ENCODE measurements around the gene NLGN4X.
"Not testable (repeated sequence)": the region's sequence is repeated elsewhere in the genome, so short reads cannot be mapped to it uniquely, and the experiment has no call there.

Gene NLGN4X

DNA sequence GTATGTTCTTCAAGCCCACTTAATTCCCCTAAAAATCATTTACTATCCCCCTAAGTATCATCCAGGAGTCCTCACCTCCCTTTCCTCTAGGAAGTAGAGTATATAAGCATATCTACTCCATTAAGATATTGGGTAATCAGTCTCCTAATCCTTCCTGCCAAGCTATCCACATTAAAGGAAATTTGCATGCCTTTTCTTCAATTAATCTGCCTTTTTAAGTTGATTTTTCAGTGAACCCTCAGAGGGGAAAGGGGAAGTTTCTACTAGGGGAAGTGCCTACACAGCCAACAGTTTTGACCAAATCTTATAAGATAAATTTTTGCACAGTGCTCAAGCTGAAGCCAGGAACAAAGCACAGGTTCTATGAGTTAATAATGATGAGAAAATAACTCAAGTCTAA, 222.8 kb downstream of the NLGN4X start:
- no peak for DNase-seq (ENCODE audit: low spot score)

DNA sequence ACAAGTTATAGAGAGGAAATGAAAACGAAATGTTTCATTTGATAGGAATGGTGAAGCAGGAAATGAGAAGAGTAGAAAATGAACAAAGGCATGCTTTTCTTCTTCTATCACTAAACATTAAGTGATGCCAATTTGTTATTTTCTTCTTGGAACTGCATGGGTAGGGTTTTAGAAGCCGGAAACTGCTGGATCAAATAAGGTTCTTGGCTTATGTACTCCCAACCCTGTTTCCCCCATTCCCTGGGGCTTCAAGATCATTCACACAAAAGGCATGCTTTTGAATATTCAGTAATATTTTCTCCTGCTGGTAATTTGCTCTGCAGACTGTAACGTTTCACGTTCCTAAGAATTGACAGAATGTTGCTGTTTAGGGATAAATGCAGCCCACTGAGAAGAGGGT, 224.1 kb downstream of the NLGN4X start:
- DNase-seq (ENCODE audit: low spot score), result no peak

DNA sequence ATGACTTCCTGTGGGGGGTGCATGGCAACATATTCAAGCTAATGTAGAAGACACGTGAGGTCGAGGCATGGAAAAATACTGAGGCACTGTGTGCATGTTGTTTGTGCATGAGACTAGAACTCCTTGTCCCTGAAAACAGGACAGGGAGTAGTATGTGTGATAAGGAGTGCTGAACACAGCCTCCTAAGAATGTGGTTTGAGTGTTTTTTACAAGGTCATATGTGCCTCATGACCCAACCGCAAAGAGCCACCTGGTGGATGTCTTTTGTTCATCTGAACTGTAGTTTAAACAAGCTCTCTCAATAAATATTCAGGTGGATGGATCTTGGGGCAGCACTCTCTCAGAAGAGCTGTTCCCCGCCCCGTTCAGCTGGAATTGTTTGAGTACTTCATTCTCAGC, 226.6 kb downstream of the NLGN4X start:
- DNase-seq (ENCODE audit: low spot score), result no peak

DNA sequence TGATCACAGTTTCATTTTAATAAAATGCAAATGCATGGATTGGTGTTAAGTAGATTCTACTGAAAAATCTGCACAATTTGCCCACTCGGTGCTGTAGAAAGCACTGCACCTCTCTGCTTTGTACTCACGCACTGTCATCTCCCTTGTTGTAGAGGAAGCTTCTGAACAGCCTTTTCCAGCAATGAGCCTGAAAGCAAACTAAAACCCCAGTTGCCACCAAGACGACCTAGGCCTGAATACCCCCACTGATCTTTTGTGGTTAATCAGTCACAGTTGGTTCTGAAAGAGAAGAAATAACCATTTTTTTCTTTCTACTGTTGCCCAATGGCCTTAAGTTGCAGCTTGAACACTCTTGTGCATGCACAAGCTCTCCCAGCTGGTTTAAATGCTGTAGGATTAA, 229.8 kb downstream of the NLGN4X start:
- DNase-seq (ENCODE audit: low spot score), result no peak

DNA sequence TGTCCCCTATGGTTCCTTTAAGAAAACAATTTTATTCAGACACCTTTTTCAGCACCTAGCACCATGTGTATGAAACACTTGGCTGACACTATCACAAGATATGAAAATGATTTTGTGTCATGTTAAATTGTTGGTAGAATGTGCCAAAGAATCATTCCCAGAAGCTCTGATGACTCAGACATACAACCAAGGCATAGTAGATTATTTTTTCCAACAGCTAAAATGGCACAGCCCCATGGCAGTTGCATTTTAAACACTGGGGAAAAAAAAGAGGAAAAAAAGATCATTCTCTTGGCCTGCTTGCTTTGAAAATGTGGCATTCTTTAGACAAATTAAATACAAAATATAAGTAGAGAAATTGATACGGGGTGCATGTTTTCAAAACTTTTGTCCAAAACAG, 230.2 kb downstream of the NLGN4X start:
- DNase-seq (ENCODE audit: low spot score), result no peak

DNA sequence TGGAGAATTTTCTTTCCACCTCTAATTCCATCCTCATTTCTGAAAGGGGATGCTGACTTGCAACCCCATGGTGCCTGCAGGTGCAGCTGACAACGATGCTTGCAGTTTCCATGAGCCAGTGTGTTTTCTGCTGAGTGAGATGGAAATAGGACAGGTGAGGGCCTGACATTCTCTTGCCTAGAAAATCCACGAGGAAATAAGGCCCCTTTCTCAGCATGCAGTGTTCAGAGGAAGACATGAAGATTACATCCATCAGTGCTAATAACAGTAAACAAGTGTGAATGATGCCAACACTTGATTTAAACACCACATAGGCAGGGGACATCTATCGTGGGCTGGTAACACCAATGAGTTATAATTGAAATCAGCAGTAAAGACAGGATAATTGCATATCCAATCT, 237.3 kb downstream of the NLGN4X start:
- DNase-seq (ENCODE audit: low spot score), result no peak

DNA sequence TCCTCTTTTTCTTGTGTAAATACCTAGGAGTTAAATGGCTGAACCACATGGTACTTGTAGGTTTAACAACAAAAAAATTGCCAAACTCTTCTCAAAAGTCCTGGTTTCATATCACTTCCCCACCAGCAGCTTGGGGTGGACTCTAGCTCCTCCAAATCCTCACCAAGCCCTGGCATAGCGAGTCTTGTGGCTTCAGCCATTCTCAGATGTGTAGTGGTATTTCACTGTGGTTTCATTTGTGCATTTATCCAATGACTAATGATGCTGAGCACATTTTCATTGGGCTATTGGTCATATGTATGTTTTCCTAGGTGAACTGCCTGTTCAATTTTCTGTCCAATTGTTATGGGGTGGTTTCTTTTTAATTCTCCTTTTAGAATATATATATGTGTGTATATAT, 249.3 kb downstream of the NLGN4X start:
- no peak for DNase-seq (ENCODE audit: low spot score)

DNA sequence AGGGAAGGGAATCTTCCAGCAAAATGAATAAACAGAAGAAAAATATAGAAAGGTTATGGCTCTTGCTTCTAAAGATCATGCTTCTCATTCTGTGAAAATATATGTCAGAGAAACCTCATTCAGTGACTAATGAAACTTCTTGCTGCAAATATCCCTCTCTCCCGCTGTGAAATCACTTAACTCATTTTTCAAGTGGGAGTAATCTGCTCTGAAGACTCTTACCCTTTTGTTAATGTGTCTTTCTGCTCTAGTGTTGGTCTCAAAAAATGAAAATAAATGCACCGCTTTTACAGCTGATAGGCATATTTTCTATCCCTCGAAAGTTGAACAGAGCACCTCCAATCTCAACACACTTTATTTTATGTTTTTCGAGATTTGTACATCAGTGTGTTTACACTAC, 252.3 kb downstream of the NLGN4X start:
- no peak for DNase-seq (ENCODE audit: low spot score)

DNA sequence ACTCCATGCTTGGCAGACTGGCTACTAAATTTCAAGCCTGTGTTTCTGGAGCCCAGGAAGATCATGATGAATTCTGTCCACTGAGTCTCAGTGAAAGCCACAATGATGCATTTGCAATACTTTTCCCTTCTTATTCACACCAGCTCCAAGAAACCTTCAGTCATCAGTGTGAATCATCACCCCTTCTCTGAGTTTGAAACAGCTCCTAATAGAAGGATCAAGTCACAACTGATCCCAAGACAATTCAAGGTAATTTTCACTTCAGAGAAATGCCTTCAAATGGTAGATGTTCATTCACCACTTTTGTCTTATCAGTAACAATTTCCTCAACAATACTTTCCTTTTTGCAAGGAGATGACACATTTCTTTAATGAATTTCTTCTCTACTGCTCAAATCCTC, 257.4 kb downstream of the NLGN4X start:
- DNase-seq (ENCODE audit: low spot score), result no peak

DNA sequence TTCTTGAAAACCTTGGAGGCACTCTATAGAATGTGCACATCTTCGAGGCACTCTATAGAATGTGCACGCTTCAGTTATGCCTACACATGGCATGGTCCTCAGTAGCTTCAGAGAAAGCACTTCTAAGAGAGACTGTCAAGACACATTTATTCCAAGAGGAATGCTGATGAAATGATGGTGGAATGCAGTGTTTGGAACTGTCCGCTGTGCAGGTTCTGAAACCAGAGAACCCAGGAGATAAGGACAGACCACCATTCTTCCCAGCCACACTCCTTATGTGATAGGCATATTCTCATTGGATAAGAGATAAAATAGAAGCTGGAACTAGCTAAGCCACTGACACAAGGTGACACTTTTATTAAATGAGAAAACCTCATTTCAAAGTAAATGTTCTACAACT, 263.3 kb downstream of the NLGN4X start:
- no peak for DNase-seq (ENCODE audit: low spot score)

DNA sequence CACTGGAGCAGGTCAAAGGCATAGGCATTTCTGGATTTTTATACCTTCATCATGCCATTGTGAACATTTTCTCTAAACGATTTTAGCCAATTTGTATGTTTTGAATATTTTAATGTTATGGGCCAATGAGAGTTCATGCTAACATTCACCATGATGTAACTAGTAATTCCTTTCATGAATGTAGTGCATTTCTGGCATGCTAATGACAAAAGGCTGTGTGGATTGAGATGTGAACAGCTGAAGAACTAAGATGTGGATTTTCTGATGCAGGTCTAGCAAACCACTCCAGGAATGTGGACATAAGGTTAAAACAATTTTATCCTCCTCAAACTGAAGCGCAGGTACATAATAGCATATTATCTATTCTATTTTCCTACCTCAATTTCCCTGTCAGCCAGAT, 269.4 kb downstream of the NLGN4X start:
- no peak for DNase-seq (ENCODE audit: low spot score)

DNA sequence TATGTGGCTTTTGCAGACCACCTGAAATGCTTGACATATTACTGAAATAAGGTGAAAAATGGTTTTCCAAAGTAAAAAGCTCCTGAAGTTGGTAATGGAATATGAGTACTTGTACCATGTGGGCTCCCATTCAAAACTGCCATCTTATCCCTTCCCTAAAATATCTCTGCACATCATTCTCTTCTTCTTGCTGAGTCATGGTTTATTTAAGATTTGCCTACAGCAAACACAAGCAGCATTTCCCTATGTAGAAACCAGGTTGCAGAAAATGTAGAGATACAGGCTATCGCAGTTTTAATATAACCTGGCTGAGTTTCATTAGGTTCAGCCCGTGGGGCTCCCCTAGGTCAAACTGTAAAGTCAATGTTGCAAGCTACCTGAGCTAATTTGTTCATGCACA, 270.1 kb downstream of the NLGN4X start:
- no peak for DNase-seq (ENCODE audit: low spot score)

DNA sequence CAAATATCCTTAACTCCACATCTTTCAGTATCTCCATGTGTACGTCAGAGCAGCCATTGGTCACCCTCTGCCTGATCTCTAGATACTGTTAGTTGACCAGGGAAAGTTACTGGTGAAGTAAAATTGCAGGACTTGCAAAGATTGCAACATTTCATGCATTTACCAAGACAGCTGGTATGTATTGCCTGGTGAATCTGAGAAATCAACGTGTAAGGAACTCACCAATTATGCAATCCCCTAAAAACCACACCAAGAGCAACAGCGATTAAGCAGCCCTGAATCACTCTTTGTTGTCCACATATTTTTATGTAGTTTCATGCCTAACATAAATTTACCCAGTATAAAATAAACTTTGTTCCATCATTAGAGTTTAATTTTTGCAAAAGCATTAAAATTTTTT, 271.2 kb downstream of the NLGN4X start:
- DNase-seq (ENCODE audit: low spot score), result no peak

DNA sequence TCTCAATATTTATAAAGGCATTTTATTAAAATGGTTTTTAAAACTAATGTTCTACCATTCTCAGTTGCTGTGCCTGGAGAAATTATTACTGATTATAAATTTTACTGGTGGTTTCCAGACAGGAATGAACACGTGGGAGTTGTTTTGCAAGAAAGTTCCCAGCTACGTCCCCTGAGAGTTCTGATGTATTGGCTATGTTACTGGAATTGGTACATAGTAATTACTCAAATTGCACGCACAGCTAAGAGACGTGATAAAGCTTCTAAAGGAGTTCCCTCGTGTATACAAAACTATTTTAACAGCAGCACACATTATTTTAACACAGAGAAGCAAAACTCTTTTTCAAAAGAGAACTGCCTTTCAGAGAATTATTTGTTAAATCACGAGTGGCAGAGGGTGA, 292.2 kb downstream of the NLGN4X start:
- DNase-seq (ENCODE audit: low spot score), result no peak

DNA sequence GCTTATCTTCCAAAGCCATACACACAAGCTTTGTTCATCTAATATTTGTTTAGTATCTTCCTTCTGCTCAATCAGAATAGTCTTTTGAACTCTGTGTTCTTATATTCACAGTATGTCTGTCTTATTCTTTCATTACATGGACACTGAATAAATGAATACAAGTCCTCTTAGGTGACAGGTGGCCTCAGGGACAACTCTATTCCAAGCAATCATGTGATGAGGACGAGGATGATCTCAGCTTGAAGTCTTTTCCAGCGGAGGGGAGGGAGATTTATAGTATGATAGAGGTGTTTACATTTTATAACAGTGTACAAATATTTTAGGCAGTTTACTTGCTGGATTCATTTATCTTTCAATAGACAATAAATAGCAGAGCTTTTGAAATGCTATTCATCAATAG, 300.4 kb downstream of the NLGN4X start:
- no peak for DNase-seq (ENCODE audit: low spot score)

DNA sequence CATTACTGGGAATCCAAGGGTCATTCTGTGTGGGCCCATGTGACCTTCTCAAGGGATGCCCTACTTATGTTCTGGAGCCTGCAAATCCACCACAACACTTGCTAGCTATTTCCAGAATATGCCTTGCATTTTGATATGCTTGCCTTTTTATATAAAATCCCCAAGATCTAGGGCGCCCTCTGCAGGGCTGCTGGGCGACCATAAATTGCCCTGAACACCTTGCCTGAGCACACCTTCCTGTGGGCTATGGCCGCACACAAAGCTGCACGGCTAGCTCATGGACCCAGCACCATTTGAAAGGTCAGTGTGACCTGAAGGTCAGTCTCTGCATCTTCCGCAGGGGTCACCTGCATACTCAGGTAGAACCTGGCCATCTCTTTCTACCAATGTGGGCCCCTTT, 311.7 kb downstream of the NLGN4X start:
- DNase-seq (ENCODE audit: low spot score), result no peak

DNA sequence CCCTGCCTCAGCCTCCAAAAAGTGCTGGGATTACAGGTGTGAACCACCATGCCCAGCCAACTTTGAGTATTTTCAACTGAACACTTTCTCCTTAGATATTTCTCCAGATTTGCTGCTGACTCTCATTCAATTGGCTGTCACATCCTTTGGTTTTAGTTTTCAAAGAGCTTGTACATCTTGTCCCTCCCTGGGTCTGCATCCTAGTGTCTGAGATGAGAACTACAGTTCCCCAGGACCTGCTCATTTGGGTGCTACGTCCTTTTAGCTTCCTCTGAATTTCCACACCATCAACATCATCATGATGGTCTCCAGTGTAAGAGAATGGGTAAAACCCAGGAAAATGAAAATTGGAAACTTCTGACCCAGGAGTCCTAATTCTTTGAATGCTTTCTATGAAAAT, 312.9 kb downstream of the NLGN4X start:
- DNase-seq (ENCODE audit: low spot score), result no peak

DNA sequence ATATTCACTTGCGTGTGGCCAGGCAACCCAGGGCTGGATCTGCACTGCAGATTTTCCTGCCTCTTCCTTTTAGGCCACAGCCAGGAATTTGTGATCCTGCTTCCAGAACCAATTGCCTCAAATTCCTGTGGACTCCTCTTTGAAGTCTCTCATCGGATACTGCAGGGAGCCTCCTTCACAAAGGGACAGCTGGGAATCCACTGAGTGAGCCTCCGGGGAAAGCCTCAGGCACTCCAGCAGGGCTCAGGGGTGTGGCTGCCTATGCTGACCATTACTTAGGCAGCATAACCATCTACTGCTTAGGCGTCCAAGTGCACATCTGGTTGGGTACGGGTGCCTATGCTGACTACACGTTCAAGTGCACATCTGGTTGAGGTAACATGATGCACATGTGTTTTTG, 321.5 kb downstream of the NLGN4X start:
- no peak for DNase-seq (ENCODE audit: low spot score)

DNA sequence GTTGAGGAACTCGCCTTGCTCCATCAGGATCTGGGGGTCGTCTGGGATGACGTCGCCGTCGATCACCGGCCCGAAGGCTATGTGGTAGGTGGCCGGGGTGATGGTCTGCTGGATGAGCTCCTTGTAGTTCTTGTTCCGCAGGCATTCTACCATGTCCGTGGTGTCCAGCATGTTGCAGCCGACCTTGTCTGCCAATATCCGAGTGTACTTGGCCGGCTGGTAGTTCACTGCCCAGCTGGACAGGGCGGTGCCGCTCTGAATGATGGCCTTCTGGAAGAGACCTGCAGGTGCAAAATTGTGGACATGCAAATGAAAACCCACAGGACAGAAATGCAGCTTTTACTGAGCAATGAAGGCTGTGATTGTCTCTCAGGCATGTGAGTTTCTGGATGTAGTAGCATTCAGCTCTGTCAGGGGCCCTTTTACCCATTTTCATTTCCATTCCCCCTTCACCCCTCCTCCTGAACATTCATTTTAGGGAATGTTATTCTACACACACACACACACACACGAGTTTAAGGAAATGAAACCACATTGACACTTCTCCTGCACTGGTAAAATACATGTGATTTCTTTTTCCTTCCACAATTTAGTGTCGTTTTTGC, 325.0 kb downstream of the NLGN4X start:
- DNase-seq (ENCODE audit: low spot score), result not testable (repeated sequence)

DNA sequence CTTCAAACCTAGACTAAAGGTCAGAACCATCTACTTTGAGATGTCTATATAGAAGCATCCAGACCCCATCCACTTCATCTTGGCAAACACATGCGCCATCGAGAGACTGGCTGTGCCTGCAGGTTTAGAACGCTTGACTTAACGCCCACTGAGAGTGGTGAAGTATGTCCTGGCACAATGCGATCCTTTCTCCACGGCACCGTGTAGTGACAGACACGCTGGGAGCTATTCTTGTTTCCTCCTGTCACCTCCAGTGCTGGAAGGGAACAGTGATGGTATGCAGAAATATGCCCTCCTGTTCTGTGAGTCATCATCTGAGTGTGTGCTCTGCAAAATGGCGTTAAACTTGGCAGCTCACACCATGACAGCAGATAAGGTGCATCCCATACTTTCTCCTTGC, 330.2 kb downstream of the NLGN4X start:
- DNase-seq (ENCODE audit: low spot score), result no peak

DNA sequence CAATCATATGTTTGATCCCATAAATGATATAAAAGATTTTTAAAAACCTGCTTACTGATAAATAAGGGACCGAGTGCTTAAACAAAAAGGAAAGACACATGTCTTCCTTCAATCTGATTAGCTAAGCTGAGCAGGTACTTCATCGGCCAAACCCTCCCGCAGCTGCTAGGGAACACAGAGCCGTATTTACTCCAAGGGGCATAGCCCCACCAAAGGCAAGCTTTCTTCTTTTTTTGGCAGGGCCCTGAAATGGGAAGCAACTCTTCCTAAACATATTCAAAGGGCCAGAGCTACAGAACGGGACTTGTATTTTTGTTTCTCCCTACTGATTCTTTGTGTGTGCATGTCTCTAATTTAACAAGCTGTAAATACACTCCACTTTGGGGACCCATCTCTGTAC, 337.3 kb downstream of the NLGN4X start:
- DNase-seq (ENCODE audit: low spot score), result no peak

DNA sequence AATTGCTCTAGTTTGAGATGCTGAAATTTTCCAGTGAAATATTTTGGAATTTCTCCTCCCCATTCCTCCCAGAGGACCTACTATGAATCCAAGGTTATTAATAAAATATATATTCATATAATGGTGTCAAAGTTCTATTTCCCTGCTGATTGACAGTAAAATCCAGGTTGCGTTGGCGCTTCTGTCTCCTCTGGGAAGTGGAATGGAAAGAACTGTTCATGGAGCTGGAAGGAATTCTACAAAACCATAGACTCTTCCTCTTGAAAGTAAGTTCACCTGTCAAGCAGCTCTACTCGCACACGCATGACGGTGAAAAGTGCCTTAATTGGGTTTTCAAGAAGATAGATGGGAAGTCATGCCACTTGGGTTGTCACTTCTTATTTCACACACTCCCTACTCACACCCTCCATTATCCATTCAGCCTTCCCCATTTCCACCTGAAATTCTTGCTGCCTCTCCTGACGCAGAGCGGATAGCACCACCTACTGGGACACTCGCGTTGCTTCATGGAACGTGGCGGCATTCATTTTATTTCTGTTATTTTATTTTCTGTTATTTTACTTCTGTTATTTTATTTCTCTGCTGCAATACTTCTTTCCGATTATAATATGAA, 351.6 kb downstream of the NLGN4X start:
- DNase-seq (ENCODE audit: low spot score), result no peak

DNA sequence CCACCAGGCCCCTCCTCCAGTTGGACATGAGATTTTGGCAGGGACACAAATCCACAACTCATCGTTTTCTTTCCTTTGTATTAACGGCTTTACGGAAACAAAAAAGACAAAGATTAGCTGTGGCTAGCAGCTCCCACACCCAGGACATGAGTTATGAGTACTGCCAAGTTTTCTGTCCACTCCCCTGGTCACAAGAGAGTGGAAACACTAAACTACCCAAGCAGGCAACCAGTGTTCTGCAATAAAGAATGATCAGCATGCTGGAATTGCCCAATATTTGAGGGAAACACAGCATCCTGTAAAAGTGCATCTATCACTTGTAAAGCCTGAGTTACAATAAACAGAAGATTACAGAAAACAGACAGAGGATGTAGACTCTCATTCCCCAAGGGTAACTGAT, 358.4 kb downstream of the NLGN4X start:
- DNase-seq (ENCODE audit: low spot score), result no peak

DNA sequence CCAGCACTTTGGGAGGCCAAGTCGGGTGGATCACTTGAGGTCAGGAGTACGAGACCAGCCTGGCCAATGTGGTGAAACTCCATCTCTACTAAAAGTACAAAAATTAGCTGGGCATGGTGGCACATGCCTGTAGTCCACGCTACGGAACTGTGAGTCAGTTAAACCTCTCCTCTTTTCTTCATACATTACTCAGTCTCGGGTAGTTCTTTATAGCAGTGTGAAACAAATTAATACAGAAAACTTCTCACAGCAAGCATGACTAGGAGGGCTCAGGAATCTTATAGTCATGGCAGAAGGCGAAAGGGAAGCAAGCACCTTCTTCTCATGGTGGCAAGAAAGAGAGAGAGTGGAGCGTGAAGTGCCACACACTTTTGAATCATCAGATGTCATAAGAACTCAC, 358.9 kb downstream of the NLGN4X start:
- DNase-seq (ENCODE audit: low spot score), result no peak

DNA sequence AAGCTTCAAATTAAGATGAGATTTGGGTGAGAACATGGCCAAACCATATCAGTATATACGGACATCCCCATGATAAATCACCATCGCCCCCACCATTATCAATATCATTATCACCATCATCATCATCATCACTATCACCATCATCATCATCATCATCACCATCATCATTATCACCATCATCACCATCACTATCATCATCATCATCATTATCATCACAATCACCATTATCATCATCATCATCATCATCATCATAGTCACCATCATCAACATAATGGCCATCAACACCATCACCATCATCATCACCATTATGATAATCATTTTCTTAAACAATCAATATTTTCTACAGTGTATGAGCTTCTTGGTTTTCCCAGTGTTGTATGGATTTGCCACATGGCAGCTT, 360.9 kb downstream of the NLGN4X start:
- no peak for DNase-seq (ENCODE audit: low spot score)

Data from CD4-positive, alpha-beta T cell treated with Interleukin-6 at 100 ng/mL for 8 hours (primary cell).